Right ventricle myocardium superior (tissue), 1 donor: Measurements from ENCODE around the gene TLCD4. TPM values are rescaled to one million over a fixed set of nuclear protein-coding genes. Genes with fewer than 3 reads are reported as not detected.

Experiments
- ATAC-seq: fragments of 200-7000 bp; cut with Tn5 transposase; one replicate; pipeline ENCODE4 v1.9.1; 2020; ENCODE audit warnings: mild to moderate bottlenecking; ENCODE audit not compliant: poor library complexity
- DNase-seq: peaks from one replicate; pipeline ENCODE4 v3.0.0-alpha.2; 2020
- intact Hi-C: fragments of 100-400 bp; cut with DNase I; formaldehyde crosslinking; loops from one replicate; pipeline ENCODE4 v1.11.2; 2022
- long read RNA-seq: library from polyadenylated mRNA; unstranded; transcript quantifications from one replicate; pipeline ENCODE4 v2.0.0, GENCODE V29; 2021
- total RNA-seq: library from RNA; stranded (reverse); fragmentation: NEBNext Ultra II Directional; extraction: Animal tissue kit (Norgen Biotek cat#: 25700); gene quantifications from one replicate; pipeline ENCODE4 v1.2.1, GENCODE V29; 2021
- donor health status: DM: no; HTN: yes; CAD: no; lungs with severe emphysema.

TLCD4 gene, protein sequence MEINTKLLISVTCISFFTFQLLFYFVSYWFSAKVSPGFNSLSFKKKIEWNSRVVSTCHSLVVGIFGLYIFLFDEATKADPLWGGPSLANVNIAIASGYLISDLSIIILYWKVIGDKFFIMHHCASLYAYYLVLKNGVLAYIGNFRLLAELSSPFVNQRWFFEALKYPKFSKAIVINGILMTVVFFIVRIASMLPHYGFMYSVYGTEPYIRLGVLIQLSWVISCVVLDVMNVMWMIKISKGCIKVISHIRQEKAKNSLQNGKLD
- 47.7 TPM for total RNA-seq
- long read RNA-seq, full-length matches to known transcripts: 41 of 57 reads
- long read RNA-seq, partial matches to known transcripts: 1 of 57 reads
- long read RNA-seq, other reads (novel, unspliced or antisense): 15 of 57 reads

- DNase-seq (peak; percentile 81), ATAC-seq (peak; percentile 97)
- intact Hi-C loops: loop anchor here (10.0 kb wide), 1 partner anchor 117 kb away; the partner anchor contains the start of gene RWDD3
These were observed at the start of gene TLCD4 for GRCh38 chr1:95117207-95118066. TSS of gene TLCD4 (plus strand) at chr1:95117355. CDS start at chr1:95143902, 26,547 bp downstream.

DNA sequence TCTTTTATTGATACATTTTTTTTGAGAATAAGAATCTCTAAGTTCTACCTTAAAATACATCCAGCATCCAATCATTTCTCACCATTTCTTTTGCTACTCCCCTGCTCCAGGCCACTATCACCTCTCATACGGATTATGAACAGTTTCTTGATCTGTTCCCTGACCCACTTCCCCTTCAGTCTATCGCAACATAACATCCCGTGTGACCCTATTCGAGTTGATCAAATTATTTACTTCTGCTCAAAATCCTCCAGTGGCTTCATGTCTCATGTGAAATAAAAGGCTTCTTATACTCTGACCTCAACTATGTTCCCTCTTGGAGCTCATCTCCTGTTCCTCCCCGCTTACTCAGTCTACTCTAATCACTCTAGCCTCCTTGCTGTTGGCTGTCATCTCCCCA lies 49.6 kb upstream of the TLCD4 start:
- intact Hi-C loops: no loop called here
- ATAC-seq (no peak), DNase-seq (no peak)

- ATAC-seq (no peak), DNase-seq (no peak)
- intact Hi-C loops: no loop called here
These were observed 48.0 kb upstream of the TLCD4 start for GRCh38 chr1:95068956-95069709.

GRCh38 chr1:95069710-95070093 lies 47.5 kb upstream of the TLCD4 start:
- no peak for DNase-seq
- intact Hi-C loops: loop anchor here (5.0 kb wide), 1 partner anchor 163 kb away; the partner anchor contains the start of gene RWDD3
- no peak for ATAC-seq

DNA sequence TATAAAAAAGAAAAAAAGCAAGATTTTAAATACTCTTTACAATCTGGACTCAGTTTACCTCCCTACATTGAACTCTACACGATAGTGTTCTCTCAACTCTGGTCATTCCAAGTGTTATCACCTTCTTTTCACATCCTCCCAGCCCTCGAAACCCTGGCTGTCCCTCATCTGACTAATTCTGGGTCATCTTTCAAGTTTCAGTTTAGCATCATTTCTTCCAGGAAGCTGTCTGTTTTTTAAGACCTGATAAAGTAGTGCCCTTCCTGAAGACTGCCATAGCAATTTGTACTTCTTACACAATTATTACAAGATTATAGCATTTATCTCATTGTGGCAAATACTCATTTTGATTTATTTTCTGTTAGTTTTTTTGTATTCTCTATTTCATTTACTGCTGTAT lies 45.6 kb upstream of the TLCD4 start:
- ATAC-seq: no peak
- DNase-seq: no peak
- intact Hi-C loops: loop anchor here (5.0 kb wide), 1 partner anchor 161 kb away; the partner anchor contains the start of gene RWDD3

DNA sequence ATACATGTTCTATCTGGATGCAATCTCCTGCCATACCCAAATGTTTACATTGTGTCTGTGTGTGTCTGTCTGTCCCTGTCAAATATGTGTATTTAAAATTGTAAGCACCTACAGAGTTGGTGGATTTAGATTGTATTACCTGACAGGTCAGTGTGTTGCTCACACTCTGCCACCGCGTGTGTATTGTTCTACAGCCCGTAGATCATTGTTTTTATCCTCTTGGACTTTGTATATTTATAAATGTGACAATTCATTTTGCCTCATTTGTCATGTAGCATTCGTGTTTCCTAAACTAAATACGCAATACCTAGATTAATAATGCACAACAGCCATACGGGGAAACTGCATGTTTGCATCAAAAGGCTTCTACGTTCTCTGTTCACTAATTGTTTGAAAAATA lies 45.0 kb upstream of the TLCD4 start:
- intact Hi-C loops: loop anchor here (5.0 kb wide), 1 partner anchor 160 kb away; the partner anchor contains the start of gene RWDD3
- no peak for DNase-seq
- ATAC-seq: no peak

- intact Hi-C loops: loop anchor here (5.0 kb wide), 1 partner anchor 160 kb away; the partner anchor contains the start of gene RWDD3
- DNase-seq: peak; percentile 96
- peak; percentile 98 for ATAC-seq
These were observed 44.4 kb upstream of the TLCD4 start, which contains the start of gene ALG14 for GRCh38 chr1:95072532-95073419. TSS of gene ALG14 (minus strand) at chr1:95072951. CDS start at chr1:95072898, 53 bp downstream.

GRCh38 chr1:95073446-95073845 lies 43.7 kb upstream of the TLCD4 start:
- ATAC-seq (peak; percentile 7), DNase-seq (no peak)
- intact Hi-C loops: loop anchor here (5.0 kb wide), 1 partner anchor 159 kb away; the partner anchor contains the start of gene RWDD3

- ATAC-seq (no peak), DNase-seq (no peak)
- intact Hi-C loops: no loop called here
These were observed 41.1 kb upstream of the TLCD4 start for GRCh38 chr1:95076034-95076433.

- DNase-seq (no peak), ATAC-seq (no peak)
- intact Hi-C loops: no loop called here
These were observed 36.7 kb upstream of the TLCD4 start for GRCh38 chr1:95080446-95080845.

GRCh38 chr1:95080879-95081278 lies 36.3 kb upstream of the TLCD4 start:
- DNase-seq: no peak
- ATAC-seq: no peak
- intact Hi-C loops: no loop called here

DNA sequence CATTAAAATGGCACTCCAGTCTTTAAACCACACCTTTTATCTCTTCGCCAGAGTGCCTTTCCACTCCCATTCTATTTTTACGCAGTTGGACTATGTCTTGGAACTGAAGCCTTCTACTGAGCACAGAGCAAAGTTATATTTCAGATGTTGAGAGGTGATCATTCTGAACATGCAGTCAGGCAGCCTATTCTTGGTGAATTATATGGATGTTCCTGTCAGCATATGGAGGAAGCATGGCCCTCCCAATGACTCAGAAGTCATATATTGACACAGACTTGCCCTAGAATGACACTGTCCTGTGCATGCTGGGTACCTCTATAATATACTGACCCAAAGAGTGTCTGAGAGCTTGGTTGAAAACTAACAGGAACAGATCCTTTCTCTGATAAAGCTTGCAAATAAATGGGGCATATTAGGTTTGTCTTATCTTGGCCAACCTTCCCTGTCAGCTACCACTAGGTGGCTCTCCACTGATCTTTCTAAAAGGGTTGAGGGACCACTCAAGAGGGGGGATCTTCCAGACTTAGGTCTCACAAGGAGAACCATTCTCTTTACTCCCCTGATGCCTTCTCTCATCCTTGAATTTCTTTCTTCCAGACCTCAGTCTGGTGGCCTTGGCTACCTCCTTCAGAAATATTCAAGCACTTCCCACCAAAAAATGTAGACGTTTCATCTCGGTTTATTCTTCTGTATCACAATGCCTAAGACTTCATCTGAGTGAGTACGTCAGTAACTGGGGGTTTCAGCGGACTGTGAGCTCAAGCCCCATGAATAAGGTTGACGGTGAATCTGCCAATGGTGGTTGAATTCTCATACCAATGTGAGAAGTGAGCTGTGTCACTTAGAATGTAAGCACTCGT lies 32.6 kb upstream of the TLCD4 start:
- peak; percentile 51 for ATAC-seq
- intact Hi-C loops: no loop called here
- DNase-seq: no peak

DNA sequence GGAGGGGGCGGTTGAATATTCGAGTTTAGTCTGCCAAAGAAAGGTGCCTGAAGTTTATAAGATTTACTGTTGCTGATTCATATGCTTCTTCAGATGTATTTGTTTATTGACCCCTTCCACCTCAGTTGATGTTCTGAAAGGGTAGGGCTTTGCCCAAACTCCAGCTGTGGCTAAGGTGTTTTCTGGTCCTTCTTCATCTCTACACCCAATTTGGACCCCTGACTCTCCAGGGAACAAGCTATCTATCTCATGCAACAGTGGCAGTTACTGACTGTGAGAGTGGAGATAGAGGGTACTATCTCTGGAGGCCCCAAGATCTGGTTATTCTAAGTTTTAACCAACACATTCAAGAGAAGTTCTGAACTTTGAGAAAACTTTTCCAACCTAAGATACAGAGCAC lies 31.8 kb upstream of the TLCD4 start:
- DNase-seq (no peak), ATAC-seq (no peak)
- intact Hi-C loops: no loop called here

DNA sequence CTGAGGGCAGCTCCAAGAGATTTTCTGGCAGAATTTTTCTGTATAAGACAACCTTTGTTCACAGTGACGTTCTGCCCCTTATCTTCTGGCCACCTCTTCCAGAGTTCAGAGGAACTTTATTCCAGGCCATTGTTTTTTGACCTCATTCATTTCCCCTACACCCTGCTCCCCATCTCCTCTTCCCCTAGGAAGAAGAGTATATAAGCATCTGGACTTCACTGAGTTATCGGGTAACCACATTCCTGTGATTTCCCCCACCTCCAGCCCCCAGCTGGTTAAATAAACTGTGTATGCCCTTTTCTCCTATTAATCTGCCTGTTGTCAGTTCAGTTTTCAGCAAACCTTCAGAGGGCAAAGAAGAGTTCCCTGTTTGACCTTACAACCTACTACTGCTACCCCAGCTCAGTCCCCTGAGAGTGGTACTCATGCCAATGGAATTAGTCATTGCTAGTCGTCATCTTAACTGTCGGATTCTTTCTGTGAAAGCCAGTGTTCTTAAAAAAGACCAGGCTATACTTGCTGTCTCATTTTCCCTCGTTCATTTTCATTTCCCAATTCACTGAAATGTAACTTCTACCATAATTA lies 30.1 kb upstream of the TLCD4 start:
- ATAC-seq: peak; percentile 89
- intact Hi-C loops: no loop called here
- DNase-seq: no peak

DNA sequence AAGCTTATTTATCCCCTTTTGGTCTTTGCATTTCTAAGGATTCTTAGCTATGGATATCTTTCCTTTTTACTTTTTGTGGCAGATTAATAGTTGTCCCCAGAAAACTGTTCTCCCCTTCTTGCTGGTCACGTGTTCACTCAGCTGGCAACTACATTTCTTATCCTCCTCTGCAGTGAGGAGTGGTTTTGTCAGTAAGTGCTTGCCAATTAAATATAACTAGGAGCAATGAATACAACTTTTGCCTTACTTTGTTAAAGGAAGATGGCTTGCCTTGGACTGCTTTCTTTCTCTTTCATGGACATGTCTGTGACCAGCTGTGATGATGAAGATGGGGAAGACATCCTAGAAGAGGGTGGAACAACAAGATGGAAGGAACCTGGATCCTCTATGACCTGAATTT lies 28.9 kb upstream of the TLCD4 start:
- intact Hi-C loops: no loop called here
- ATAC-seq: no peak
- no peak for DNase-seq

- intact Hi-C loops: no loop called here
- no peak for DNase-seq
- ATAC-seq: no peak
These were observed 27.4 kb upstream of the TLCD4 start for GRCh38 chr1:95089650-95090287.
